Fibroblast of skin of right quadriceps (primary cell): Measurements from ENCODE around the gene DIDO1.

Experiments
- DNase-seq: peaks from one replicate; pipeline ENCODE4 v3.0.0-alpha.2; 2013

The DIDO1 gene

GRCh38 chr20:62907384-62908317, 18.7 kb downstream of the DIDO1 start:
- no peak for DNase-seq

- DNase-seq = no peak
These were observed 19.5 kb downstream of the DIDO1 start for GRCh38 chr20:62906647-62907375.

GRCh38 chr20:62906209-62906608, 20.1 kb downstream of the DIDO1 start:
- no peak for DNase-seq

GRCh38 chr20:62905536-62906117, 20.7 kb downstream of the DIDO1 start:
- DNase-seq = no peak

- DNase-seq = peak; percentile 20
These were observed 23.2 kb downstream of the DIDO1 start for GRCh38 chr20:62902926-62903615.

GRCh38 chr20:62901891-62902290, 24.4 kb downstream of the DIDO1 start:
- DNase-seq = no peak

- no peak for DNase-seq
These were observed 25.4 kb downstream of the DIDO1 start for GRCh38 chr20:62900692-62901584.

- peak; percentile 59 for DNase-seq
These were observed 26.1 kb downstream of the DIDO1 start for GRCh38 chr20:62900052-62900691.

- DNase-seq = no peak
These were observed 26.7 kb downstream of the DIDO1 start for GRCh38 chr20:62899633-62900051.

- no peak for DNase-seq
These were observed 27.2 kb downstream of the DIDO1 start for GRCh38 chr20:62898970-62899632.

- no peak for DNase-seq
These were observed 28.0 kb downstream of the DIDO1 start for GRCh38 chr20:62898093-62898964.

- DNase-seq = no peak
These were observed 28.6 kb downstream of the DIDO1 start for GRCh38 chr20:62897666-62898065.

- DNase-seq = no peak
These were observed 29.8 kb downstream of the DIDO1 start for GRCh38 chr20:62896526-62896925.

GRCh38 chr20:62895539-62895938, 30.8 kb downstream of the DIDO1 start:
- DNase-seq = no peak

GRCh38 chr20:62894261-62894660, 32.0 kb downstream of the DIDO1 start:
- no peak for DNase-seq

- DNase-seq = no peak
These were observed 32.6 kb downstream of the DIDO1 start for GRCh38 chr20:62893700-62894099.

GRCh38 chr20:62892348-62893304, 33.7 kb downstream of the DIDO1 start:
- no peak for DNase-seq

- no peak for DNase-seq
These were observed 35.2 kb downstream of the DIDO1 start for GRCh38 chr20:62891111-62891510.

- DNase-seq = no peak
These were observed 35.9 kb downstream of the DIDO1 start for GRCh38 chr20:62890444-62890843.
